ENCODE data around the gene PLS3. TPM values are rescaled to one million over a fixed set of nuclear protein-coding genes. Genes with fewer than 3 reads are reported as not detected.

Gene PLS3, protein sequence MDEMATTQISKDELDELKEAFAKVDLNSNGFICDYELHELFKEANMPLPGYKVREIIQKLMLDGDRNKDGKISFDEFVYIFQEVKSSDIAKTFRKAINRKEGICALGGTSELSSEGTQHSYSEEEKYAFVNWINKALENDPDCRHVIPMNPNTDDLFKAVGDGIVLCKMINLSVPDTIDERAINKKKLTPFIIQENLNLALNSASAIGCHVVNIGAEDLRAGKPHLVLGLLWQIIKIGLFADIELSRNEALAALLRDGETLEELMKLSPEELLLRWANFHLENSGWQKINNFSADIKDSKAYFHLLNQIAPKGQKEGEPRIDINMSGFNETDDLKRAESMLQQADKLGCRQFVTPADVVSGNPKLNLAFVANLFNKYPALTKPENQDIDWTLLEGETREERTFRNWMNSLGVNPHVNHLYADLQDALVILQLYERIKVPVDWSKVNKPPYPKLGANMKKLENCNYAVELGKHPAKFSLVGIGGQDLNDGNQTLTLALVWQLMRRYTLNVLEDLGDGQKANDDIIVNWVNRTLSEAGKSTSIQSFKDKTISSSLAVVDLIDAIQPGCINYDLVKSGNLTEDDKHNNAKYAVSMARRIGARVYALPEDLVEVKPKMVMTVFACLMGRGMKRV
- total RNA-seq (2022; extraction: Qiagen RNA extraction) = 178 to 220 TPM (median 200 TPM) in 5 replicates

DNA sequence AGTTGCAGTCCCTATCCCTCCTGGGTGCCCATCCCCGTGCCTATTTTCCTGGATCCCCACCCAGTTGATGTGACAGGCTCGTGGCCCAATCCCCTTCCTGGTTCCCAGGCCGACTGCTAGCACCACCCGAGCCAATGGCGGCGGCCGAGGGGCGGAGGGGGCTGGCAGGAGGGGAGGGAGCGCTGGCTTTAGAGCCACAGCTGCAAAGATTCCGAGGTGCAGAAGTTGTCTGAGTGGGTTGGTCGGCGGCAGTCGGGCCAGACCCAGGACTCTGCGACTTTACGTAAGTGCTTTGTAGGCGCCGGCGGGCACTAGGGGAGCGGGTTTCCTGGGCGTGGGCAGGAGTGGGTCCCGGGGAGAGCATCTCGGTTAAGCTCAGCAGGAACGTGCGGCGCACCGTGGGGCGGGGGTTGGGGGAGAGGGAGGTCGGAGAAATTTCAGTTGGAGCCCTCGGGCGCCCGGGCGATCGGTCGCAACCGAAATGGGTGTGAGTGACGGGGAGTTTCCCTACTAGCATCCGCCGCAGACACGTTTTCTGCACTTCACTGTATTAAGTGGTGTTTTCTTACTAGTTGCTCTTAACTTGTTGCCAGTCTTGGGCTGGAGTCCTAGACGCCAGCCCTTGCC lies at the start of gene PLS3:
TSS of gene PLS3 (plus strand) at position 197 of the 627 bp plus-strand sequence. CDS start 49,077 bp downstream, outside the sequence.

Data from A549 treated with dexamethasone at 1 μM for 4 hours (cell line).